GM19324 (cell line): Measurements from ENCODE around the gene MT1A.
A peak's percentile ranks its signal among the peaks of the same experiment; 100 is the strongest.

Experiments
- ATAC-seq: cut with Tn5 transposase; IDR thresholded peaks from one replicate; pipeline ENCODE4 v1.9.1; 2021; ENCODE audit warnings: mild to moderate bottlenecking, moderate library complexity; ENCODE audit not compliant: unreplicated experiment, low FRiP score

MT1A gene

DNA sequence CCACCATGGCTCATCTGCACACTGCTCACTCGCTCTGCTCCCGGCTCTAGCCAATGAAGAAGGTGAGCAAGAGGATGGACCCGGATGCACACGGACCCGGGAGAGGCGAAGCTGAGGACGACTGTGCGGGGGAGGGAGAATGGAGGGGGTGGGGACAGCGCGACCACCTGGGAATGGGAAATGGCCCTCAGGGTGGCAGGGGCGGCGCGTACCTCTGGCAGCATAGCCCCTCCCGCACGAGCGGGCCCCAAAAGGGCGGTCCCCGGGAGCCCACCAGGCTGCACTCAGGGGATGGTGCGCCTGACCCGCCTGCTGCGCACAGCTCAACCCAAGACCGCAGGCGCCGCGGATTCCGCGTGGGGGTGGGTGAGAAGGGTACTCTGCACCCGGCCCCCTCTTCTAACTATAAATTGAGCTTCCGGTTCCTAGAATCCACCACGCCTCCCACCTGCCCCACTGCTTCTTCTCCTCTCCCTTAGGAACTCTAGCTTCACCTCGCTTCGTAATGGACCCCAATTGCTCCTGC is 37.3 kb downstream of the MT1A start:
- no peak for ATAC-seq

GRCh38 chr16:56677474-56677873 is 39.0 kb downstream of the MT1A start:
- no peak for ATAC-seq

- no peak for ATAC-seq
Measured at GRCh38 chr16:56679078-56679730, 40.7 kb downstream of the MT1A start.

DNA sequence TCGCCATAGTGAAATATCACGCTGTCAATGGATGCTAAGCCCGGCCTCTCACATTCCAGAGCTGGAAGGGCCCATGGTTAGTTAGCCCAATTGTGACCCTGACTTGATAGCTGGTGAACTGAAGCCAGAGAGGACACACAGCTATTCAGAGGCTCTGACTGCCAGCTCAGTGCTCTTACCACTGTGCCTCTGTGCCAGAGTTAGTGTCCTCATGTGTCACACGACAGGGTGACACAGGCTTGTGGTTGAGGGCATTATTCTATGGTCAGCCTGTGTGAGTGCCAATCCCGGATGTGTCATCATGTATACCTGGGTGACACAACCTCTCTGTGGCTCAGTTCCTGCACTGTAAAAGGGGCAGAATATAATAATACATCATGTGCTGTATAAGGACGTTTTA is 41.4 kb downstream of the MT1A start:
- ATAC-seq: no peak

GRCh38 chr16:56681939-56682702 is 43.7 kb downstream of the MT1A start, which contains the start of gene MT1X:
MT1X (plus strand) TSS chr16:56682470; CDS start chr16:56682541, 71 bp downstream.
- ATAC-seq: peak; percentile 98

DNA sequence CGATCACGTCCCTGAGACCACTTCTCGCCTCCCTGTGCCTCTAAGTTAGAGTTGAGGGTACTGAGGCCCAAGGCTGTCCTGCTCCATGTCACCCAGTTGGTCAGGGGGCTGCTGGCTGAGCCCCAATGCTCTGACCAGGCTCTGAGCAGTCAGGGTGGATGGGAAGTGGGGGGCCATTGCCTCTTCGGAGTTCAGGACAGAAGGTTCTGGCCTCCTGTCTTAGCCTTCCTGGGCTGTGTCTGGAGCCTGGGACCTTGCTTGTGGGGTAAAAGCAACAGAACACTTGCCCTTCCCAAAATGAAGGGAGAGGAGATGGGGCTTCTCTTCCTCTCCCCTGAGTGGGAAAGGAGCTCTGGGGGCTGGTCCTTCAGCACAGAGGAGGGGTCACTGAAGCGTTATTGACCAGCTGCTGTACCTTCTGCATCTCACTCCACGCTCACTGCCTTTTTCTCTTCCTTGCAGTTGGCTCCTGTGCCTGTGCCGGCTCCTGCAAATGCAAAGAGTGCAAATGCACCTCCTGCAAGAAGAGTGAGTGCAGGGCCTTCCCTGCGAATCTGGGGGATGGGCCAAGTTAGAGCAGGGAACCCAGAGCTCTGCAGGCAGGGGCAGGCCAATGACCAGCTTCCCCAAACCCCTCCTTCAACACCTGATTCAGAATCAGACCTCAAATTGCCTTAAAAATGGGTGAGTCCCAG is 44.4 kb downstream of the MT1A start:
- ATAC-seq: peak; percentile 3

- ATAC-seq: no peak
Measured at GRCh38 chr16:56683424-56684172, 45.1 kb downstream of the MT1A start.

GRCh38 chr16:56684256-56684925 is 45.9 kb downstream of the MT1A start:
- ATAC-seq: no peak

DNA sequence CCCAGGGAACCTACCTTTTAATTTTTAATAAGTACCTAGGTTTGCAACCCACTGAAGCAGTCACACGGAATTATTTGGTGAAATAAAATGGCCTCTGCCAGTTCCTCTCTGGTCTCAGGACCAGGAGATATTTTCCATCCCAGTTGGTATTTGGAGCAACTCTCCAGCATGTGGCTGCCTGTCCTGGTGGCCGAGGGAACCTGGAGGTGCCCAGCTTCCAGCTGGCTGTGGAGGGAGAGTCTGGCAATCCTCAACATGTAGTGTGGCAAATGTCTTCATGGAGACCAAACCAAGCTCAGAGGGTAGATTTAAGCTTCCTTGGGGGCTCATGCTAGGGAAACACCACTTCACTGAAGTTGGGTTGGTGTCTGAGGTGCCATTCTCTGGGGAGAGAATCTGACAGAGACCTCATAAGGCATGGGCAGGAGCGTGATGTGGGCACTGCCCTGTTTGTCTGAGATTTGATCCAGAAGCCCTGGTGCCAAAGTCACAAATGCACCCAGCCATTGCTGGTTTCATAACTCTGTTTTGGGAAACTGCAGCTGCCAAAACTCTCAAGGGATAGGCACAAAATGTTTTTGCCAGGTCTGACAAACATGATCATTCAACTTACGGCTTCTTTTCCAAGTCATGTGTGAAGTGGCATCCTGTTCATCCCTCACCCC is 46.6 kb downstream of the MT1A start:
- ATAC-seq: no peak

- no peak for ATAC-seq
Measured at GRCh38 chr16:56686758-56687157, 48.3 kb downstream of the MT1A start.

GRCh38 chr16:56688762-56689161 is 50.3 kb downstream of the MT1A start:
- ATAC-seq: no peak

DNA sequence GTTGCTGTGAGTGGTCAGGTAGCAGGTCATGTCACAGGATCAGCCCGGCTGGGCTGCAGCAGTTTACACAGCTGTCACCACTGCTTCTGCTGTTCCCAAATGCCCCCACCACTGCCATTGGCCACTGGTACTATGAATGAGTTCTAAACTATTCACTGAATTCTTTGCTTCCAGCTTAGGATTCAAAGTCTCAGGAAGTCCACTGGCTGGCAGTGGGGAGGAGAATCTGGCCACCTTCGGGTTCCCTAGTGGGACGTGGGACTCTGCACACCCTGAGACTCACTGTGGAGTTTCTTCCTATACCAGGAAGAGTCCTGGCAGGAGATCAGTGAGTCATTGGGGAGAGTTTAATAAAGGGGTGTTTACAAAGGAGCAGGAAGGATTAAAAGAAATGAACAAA is 50.7 kb downstream of the MT1A start:
- ATAC-seq: no peak
